K562 (cell line): ENCODE results near the gene CCSER1. TPM values are rescaled to one million over a fixed set of nuclear protein-coding genes. Genes with fewer than 3 reads are reported as not detected.

Source experiments
- ATAC-seq: fragments of 200-7000 bp; cut with Tn5 transposase; 3 replicates; pipeline ENCODE4 v1.9.1; 2020; ENCODE audit warnings: moderate library complexity
- BruUV-seq: library from RNA; stranded (reverse); fragments of 400-500 nt; replicated peaks from 2 replicates; lab custom pipeline; 2021; lab: Mats Ljungman, UMichigan
- CTCF ChIA-PET: fragments of 300-600 bp; formaldehyde crosslinking; extraction: SDS; loops from one replicate; lab custom pipeline; 2021; ENCODE audit warnings: low intra/inter-chr PET ratio; lab: Yijun Ruan, JAX
- POLR2A ChIA-PET: fragments of 300-600, 350-650 bp; sonication (Branson Sonifier 250); formaldehyde crosslinking; extraction: SDS; loops from one replicate; lab custom pipeline; 2021; ENCODE audit warnings: antibody characterized with exemption, inconsistent platforms; lab: Yijun Ruan, JAX
- DNase-seq, 4 experiments: peaks; one replicate each; pipeline versions ENCODE4 v3.0.0 to v3.0.0-alpha.2; 2011 to 2018; ENCODE audit warnings: low spot score in 3 of 4, mixed read lengths in 3 of 4; ENCODE audit errors: extremely low read depth in 1 of 4
- FAIRE-seq: peaks from 2 replicates; lab custom pipeline; 2011; peaks lifted over from hg19 to GRCh38; lab: Jason Lieb, UNC
- H2AFZ ChIP-seq: 2 replicates; pipeline ENCODE4 v1.6.0; 2011; ENCODE audit warnings: low read depth, low read length, control low read depth, inconsistent platforms
- H3K27ac ChIP-seq: fragments of 200-600 bp; 3 replicates; pipeline ENCODE4 v1.8.0; 2011; ENCODE audit warnings: low read depth, mild to moderate bottlenecking, control low read depth, inconsistent platforms, low read length, moderate library complexity, mixed read lengths; ENCODE audit errors: extremely low read depth
- H3K27me3 ChIP-seq, 2 experiments: fragments of 300-600 bp in 1 of 2; 2 replicates in 1 of 2; 3 replicates in 1 of 2; pipeline versions ENCODE4 v1.6.0 to v1.8.0; 2011; ENCODE audit warnings: inconsistent platforms in 2 of 2, low read length in 2 of 2, mild to moderate bottlenecking in 1 of 2, mixed read lengths in 1 of 2, moderate library complexity in 1 of 2; ENCODE audit not compliant: control insufficient read depth in 2 of 2, insufficient read depth in 2 of 2
- H3K36me3 ChIP-seq: fragments of 300-600 bp; 3 replicates; pipeline ENCODE4 v1.8.0; 2011; ENCODE audit warnings: mild to moderate bottlenecking, low read length, inconsistent platforms; ENCODE audit not compliant: control insufficient read depth, insufficient read depth
- H3K4me1 ChIP-seq, 2 experiments: fragments of 200-600 bp in 1 of 2; replicated peaks in 1 of 2; 2 replicates in 1 of 2; 3 replicates in 1 of 2; pipeline versions ENCODE4 v1.5.1 to v1.8.0; 2011; ENCODE audit warnings: inconsistent platforms in 2 of 2, low read length in 2 of 2, mild to moderate bottlenecking in 1 of 2, mixed read lengths in 1 of 2, moderate library complexity in 1 of 2; ENCODE audit not compliant: control insufficient read depth in 2 of 2, insufficient read depth in 2 of 2
- H3K4me2 ChIP-seq: 2 replicates; pipeline ENCODE4 v1.6.1; 2011; ENCODE audit warnings: low read length, control low read depth, inconsistent platforms, mixed read lengths; ENCODE audit not compliant: insufficient read depth
- H3K4me3 ChIP-seq: fragments of 200-600 bp; sonication (generic), shearing (Covaris generic); 2 replicates; pipeline ENCODE4 v1.5.1; 2016; ENCODE audit warnings: control low read depth, inconsistent platforms
- H3K79me2 ChIP-seq: fragments of 200-600 bp; 3 replicates; pipeline ENCODE4 v1.8.0; 2011; ENCODE audit warnings: low read length, inconsistent platforms; ENCODE audit not compliant: control insufficient read depth, insufficient read depth
- H3K9ac ChIP-seq, 2 experiments: 2 replicates each; pipeline versions ENCODE4 v1.6.0 to v1.6.1; 2011; ENCODE audit warnings: low read depth in 2 of 2, low read length in 2 of 2, control low read depth in 1 of 2, inconsistent platforms in 1 of 2, mild to moderate bottlenecking in 1 of 2, mixed read lengths in 1 of 2; ENCODE audit not compliant: insufficient read depth in 1 of 2
- H3K9me1 ChIP-seq: one replicate; pipeline ENCODE4 v1.6.0; 2011; ENCODE audit warnings: inconsistent platforms, mild to moderate bottlenecking, low read length, moderate library complexity; ENCODE audit not compliant: control insufficient read depth, insufficient read depth
- H3K9me3 ChIP-seq: replicated peaks from 2 replicates; pipeline ENCODE4 v1.5.1; 2011; ENCODE audit warnings: low read depth, low read length, inconsistent platforms; ENCODE audit not compliant: control insufficient read depth, insufficient read depth
- H4K20me1 ChIP-seq: replicated peaks from 2 replicates; pipeline ENCODE4 v1.6.1; 2011; ENCODE audit warnings: low read length, inconsistent platforms, mixed read lengths; ENCODE audit not compliant: control insufficient read depth, insufficient read depth
- DDX20 ChIP-seq: fragments of 450-650 bp; IDR thresholded peaks from 2 replicates; pipeline ENCODE4 v1.6.1; 2016; ENCODE audit warnings: missing genetic modification characterization, low read depth, mild to moderate bottlenecking, missing compliant biosample characterization, moderate library complexity
- FOXA3 ChIP-seq, 2 experiments: fragments of 450-650 bp in 1 of 2; sonication (generic) in 1 of 2; formaldehyde crosslinking; IDR thresholded peaks in 1 of 2; conservative IDR thresholded peaks in 1 of 2; 2 replicates each; pipeline versions ENCODE4 v1.4.0 to v1.8.0; 2020 to 2022; ENCODE audit warnings: mild to moderate bottlenecking in 2 of 2, missing genetic modification reagents in 1 of 2
- NONO ChIP-seq, 2 experiments: fragments of 200-400 bp in 1 of 2; fragments of 450-650 bp in 1 of 2; formaldehyde crosslinking in 1 of 2; IDR thresholded peaks; 2 replicates each; pipeline ENCODE4 v1.6.1; 2017; ENCODE audit warnings: low read depth in 2 of 2, mild to moderate bottlenecking in 2 of 2, moderate library complexity in 2 of 2, low read length in 1 of 2
- PURB ChIP-seq: sonication (generic); formaldehyde crosslinking; IDR thresholded peaks from 2 replicates; pipeline ENCODE4 v1.9.0; 2021; ENCODE audit warnings: low read depth, mild to moderate bottlenecking, missing genetic modification reagents
- RB1 ChIP-seq: fragments of 450-650 bp; IDR thresholded peaks from 2 replicates; pipeline ENCODE4 v1.6.1; 2017; ENCODE audit warnings: low read depth, mild to moderate bottlenecking
- RBM25 ChIP-seq: fragments of 200-400 bp; formaldehyde crosslinking; IDR thresholded peaks from 2 replicates; pipeline ENCODE4 v1.6.1; 2018; ENCODE audit warnings: low read length, low read depth, moderate library complexity; ENCODE audit not compliant: severe bottlenecking
- SMARCA4 ChIP-seq: fragments of 450-650 bp; IDR thresholded peaks from 2 replicates; pipeline ENCODE4 v1.6.1; 2016
- U2AF1 ChIP-seq: fragments of 200-400 bp; formaldehyde crosslinking; optimal IDR thresholded peaks from 2 replicates; pipeline ENCODE3; 2017; ENCODE audit warnings: mild to moderate bottlenecking, low read depth, low read length, moderate library complexity
- ZNF347 ChIP-seq: fragments of 450-650 bp; formaldehyde crosslinking; IDR thresholded peaks from 2 replicates; pipeline ENCODE4 v1.4.0; 2020; ENCODE audit warnings: low read depth, mild to moderate bottlenecking, moderate library complexity
- ZNF436 ChIP-seq: fragments of 250-450, 450-650 bp; sonication (Bioruptor Pico); formaldehyde crosslinking; IDR thresholded peaks from 2 replicates; pipeline ENCODE4 v1.7.0; 2020; ENCODE audit warnings: mild to moderate bottlenecking
- ZNF717 ChIP-seq: fragments of 250-450 bp; sonication (Bioruptor Pico); IDR thresholded peaks from 2 replicates; pipeline ENCODE4 v1.5.0; 2021
- WGBS: fragments of 100-300 bp; shearing (Covaris generic); methylation state at CpG from one replicate; pipeline ENCODE4 v1.1.6; 2016; ENCODE audit warnings: low coverage, mixed read lengths; ENCODE audit not compliant: insufficient coverage; ENCODE audit errors: missing lambda C conversion rate; 5-methylcytosine and 5-hydroxymethylcytosine counted together
- in situ Hi-C: fragments of 300-500 bp; cut with MboI; formaldehyde crosslinking; loops from 4 replicates; pipeline ENCODE4 v1.15.0; 2018; ENCODE audit warnings: inconsistent platforms, mixed read lengths
- intact Hi-C: fragments of 100-400 bp; cut with micrococcal nuclease; formaldehyde crosslinking; loops from 2 replicates; pipeline ENCODE4 v1.14.2; 2022
- polyA plus RNA-seq, 8 experiments: library from polyadenylated mRNA; depleted of rRNA in 4 of 8; stranded (reverse) in 5 of 8; unstranded in 3 of 8; fragments of >200 nt; fragmentation: Nextera tagmentation in 2 of 8; fragmentation: Illumina TruSeq in 1 of 8; extraction: Ambion mirVana in 2 of 8; extraction: Trizol in 1 of 8; gene quantifications; 2 replicates each; pipeline versions ENCODE4 v1.2.1 to v1.2.3, GENCODE V29; 2011 to 2014; ENCODE audit warnings: inconsistent platforms in 1 of 8, missing spikeins in 1 of 8
- total RNA-seq, 7 experiments: library from RNA; depleted of rRNA in 6 of 7; stranded (reverse); fragments of >200 nt in 6 of 7; fragmentation: Illumina TruSeq in 2 of 7; extraction: Trizol in 2 of 7; gene quantifications; 2 replicates each; pipeline versions ENCODE4 v1.2.1 to v1.2.3, GENCODE V29; 2011 to 2021; ENCODE audit warnings: low replicate concordance in 1 of 7
- TF ChIP-seq, protein P1 (sequence below): fragments of 200-800 bp; sonication (Bioruptor generic); IDR thresholded peaks from 2 replicates; pipeline ENCODE4 v1.6.1; 2017; ENCODE audit warnings: missing genetic modification characterization, missing compliant biosample characterization
- TF ChIP-seq, protein P2 (sequence below): fragments of 450-650 bp; conservative IDR thresholded peaks from 2 replicates; pipeline ENCODE4 v1.6.1; 2016; ENCODE audit warnings: missing genetic modification characterization, low read depth, mild to moderate bottlenecking, missing compliant biosample characterization, moderate library complexity
- TF ChIP-seq, protein P3 (sequence below), 2 experiments: fragments of 450-650 bp; IDR thresholded peaks; 2 replicates each; pipeline ENCODE4 v1.6.1; 2016
- TF ChIP-seq, protein P4 (sequence below): fragments of 150-350 bp; conservative IDR thresholded peaks from 2 replicates; pipeline ENCODE4 v1.6.1; 2014; ENCODE audit warnings: low read length

CCSER1 gene
- total and polyA plus RNA-seq, 9 of the 15 experiments (the other 6 are each of a cell fraction or from before 2014, with no cell fraction given) = not detected

DNA sequence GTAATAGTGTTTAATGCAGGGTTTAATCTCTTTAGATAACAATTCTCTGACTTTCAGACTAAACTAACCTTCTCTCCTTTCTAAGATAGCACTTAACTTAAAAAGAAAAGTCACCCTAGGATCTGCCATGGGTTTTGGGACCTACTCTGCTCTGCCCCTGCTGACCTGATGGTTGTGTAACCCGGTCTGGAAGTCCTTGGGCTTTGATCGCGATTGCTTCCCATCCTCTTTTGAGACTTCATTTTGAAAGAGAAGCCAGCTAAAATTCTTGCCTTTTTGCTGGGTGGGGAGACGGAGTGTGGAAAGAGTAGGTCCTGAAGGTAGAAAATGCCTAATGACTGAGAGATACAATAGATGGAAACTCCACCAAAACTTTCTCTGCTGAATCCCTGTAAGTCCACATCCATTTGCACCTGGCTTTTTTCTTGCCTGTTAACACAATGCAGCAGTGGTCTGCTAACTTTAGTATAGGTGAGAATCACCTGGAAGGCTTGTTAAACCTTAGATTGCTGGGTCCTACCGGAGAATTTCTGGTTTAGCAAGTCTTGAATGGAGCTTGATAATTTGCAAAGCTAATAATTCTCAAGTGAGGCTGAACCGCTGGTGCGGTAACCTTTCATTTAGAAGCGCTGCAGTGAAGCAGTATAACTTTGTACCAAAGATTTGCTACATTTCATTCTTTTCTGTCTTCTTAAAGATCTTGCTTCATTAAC lies 45.6 kb upstream of the CCSER1 start:
- no peaks in the 10 kb centered on the region for H3K9me1 ChIP-seq
- ATAC-seq = no peak
- no peaks in the 10 kb centered on the region for H3K79me2 ChIP-seq
- intact Hi-C loops (no loop called here), in situ Hi-C loops (no loop called here)
- H4K20me1 ChIP-seq = no peaks in the 10 kb centered on the region
- H3K9ac ChIP-seq = no peak overlapping the region
- no peak overlapping the region for H2AFZ ChIP-seq
- CTCF ChIA-PET = no interaction called here
- no TSS peak for BruUV-seq
- no peaks in the 10 kb centered on the region for H3K9me3 ChIP-seq
- POLR2A ChIA-PET = no interaction called here
- 0% methylated on average over 8 of the region's 8 CpGs for WGBS
- no peaks in the 10 kb centered on the region for H3K27me3 ChIP-seq
- no peak overlapping the region for H3K4me2 ChIP-seq
- no peak for FAIRE-seq
- H3K4me1 ChIP-seq = no peaks in the 10 kb centered on the region
- H3K4me3 ChIP-seq = no peak overlapping the region
- no peak for DNase-seq
- no peaks in the 10 kb centered on the region for H3K36me3 ChIP-seq
- H3K27ac ChIP-seq = no peak overlapping the region
- TF ChIP-seq SMARCA4 (no peak), ZNF717 (no peak), NONO (IDR thresholded peaks at IDR 0.05; ENCODE audit: low read depth in 2 of 2, low read length in 1 of 2) (no peak), RB1 (no peak), PURB (CRISPR knock-in tag) (no peak), DDX20 (tag) (no peak), U2AF1 (no peak), FOXA3 (CRISPR knock-in tag; conservative IDR thresholded peaks at IDR 0.05 in 1 of 2, IDR thresholded peaks at IDR 0.05 in 1 of 2) (no peak), ZNF436 (CRISPR knock-in tag) (no peak), RBM25 (no peak), ZNF347 (CRISPR knock-in tag) (no peak)
- TF ChIP-seq, protein P1, sequence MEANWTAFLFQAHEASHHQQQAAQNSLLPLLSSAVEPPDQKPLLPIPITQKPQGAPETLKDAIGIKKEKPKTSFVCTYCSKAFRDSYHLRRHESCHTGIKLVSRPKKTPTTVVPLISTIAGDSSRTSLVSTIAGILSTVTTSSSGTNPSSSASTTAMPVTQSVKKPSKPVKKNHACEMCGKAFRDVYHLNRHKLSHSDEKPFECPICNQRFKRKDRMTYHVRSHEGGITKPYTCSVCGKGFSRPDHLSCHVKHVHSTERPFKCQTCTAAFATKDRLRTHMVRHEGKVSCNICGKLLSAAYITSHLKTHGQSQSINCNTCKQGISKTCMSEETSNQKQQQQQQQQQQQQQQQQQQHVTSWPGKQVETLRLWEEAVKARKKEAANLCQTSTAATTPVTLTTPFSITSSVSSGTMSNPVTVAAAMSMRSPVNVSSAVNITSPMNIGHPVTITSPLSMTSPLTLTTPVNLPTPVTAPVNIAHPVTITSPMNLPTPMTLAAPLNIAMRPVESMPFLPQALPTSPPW (CRISPR knock-in tag) = no peak
- TF ChIP-seq, protein P2, sequence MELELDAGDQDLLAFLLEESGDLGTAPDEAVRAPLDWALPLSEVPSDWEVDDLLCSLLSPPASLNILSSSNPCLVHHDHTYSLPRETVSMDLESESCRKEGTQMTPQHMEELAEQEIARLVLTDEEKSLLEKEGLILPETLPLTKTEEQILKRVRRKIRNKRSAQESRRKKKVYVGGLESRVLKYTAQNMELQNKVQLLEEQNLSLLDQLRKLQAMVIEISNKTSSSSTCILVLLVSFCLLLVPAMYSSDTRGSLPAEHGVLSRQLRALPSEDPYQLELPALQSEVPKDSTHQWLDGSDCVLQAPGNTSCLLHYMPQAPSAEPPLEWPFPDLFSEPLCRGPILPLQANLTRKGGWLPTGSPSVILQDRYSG (tag) = no peak
- TF ChIP-seq, protein P3, sequence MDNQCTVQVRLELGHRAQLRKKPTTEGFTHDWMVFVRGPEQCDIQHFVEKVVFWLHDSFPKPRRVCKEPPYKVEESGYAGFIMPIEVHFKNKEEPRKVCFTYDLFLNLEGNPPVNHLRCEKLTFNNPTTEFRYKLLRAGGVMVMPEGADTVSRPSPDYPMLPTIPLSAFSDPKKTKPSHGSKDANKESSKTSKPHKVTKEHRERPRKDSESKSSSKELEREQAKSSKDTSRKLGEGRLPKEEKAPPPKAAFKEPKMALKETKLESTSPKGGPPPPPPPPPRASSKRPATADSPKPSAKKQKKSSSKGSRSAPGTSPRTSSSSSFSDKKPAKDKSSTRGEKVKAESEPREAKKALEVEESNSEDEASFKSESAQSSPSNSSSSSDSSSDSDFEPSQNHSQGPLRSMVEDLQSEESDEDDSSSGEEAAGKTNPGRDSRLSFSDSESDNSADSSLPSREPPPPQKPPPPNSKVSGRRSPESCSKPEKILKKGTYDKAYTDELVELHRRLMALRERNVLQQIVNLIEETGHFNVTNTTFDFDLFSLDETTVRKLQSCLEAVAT (IDR thresholded peaks at IDR 0.05) = no peak
- TF ChIP-seq, protein P4, sequence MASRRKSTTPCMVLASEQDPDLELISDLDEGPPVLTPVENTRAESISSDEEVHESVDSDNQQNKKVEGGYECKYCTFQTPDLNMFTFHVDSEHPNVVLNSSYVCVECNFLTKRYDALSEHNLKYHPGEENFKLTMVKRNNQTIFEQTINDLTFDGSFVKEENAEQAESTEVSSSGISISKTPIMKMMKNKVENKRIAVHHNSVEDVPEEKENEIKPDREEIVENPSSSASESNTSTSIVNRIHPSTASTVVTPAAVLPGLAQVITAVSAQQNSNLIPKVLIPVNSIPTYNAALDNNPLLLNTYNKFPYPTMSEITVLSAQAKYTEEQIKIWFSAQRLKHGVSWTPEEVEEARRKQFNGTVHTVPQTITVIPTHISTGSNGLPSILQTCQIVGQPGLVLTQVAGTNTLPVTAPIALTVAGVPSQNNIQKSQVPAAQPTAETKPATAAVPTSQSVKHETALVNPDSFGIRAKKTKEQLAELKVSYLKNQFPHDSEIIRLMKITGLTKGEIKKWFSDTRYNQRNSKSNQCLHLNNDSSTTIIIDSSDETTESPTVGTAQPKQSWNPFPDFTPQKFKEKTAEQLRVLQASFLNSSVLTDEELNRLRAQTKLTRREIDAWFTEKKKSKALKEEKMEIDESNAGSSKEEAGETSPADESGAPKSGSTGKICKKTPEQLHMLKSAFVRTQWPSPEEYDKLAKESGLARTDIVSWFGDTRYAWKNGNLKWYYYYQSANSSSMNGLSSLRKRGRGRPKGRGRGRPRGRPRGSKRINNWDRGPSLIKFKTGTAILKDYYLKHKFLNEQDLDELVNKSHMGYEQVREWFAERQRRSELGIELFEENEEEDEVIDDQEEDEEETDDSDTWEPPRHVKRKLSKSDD = no peak
